HG02885 (cell line): ENCODE measurements around the gene EMP3.
"Not testable (repeated sequence)": the region's sequence is repeated elsewhere in the genome, so short reads cannot be mapped to it uniquely, and the experiment has no call there.

ENCODE experiments used
- ATAC-seq: cut with Tn5 transposase; IDR thresholded peaks from one replicate; pipeline ENCODE4 v1.9.1; 2021; ENCODE audit warnings: mild to moderate bottlenecking; ENCODE audit not compliant: unreplicated experiment, poor library complexity

EMP3 gene

DNA sequence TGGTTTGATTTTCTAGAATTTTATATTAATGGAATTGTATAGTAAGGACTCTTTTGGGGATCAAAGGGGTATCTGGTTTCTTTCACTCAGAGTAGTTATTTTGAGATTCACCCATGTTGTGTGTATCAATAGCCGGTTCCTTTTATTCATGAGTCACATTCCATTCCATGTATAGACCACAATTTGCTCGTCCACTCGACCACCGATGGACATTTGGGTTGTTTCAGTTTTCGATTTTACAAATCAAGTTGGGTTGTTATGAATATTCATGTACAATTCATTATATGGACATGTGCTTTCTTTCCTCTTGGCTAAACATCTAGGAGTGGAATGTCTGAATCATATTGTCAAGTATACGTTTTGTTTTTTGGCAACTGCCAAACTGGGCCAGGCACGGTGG is 9.6 kb upstream of the EMP3 start:
- ATAC-seq, result no peak

DNA sequence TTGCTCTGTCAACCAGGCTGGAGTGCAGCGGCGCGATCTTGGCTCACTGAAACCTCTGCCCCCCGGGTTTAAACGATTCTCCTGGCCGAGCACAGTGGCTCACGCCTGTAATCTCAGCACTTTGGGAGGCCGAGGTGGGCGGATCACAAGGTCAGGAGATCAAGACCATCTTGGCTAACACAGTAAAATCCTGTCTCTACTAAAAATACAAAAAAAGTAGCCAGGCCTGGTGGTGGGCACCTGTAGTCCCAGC is 7.7 kb upstream of the EMP3 start:
- ATAC-seq, result not testable (repeated sequence)

DNA sequence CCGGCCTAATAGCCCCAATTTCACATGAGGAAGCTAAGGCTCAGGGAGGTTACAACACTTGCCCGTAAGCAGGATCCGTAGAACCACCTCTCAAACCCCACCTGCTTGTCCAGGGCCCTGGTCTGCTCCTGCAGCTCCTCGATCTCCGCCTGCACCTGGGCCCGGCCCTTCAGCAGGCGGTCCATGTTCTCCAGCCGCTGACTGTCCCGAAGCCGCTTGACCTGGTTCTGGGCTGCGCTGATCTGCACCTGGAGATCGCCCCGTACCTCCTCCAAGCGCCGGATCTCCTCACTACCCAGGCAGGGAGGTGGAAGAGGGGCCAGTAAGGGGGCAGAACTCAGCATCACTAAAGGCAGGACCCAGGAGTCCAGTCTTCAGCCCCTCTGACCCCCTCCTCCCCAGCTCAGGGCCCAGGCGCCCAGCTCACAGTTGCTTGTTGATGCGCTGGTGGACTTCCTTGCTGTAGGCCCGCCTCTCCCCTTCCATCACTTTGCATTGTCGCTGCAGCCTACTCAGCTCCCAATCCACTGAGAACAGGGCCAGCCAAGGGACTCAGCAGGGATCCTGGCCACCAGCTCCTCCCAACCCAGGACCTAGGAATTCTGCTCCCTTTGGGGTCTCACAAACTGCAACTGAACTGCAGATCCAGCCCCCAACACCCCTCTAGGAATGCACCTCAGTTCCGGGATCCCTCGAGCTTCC is 6.9 kb upstream of the EMP3 start:
- no peak for ATAC-seq

DNA sequence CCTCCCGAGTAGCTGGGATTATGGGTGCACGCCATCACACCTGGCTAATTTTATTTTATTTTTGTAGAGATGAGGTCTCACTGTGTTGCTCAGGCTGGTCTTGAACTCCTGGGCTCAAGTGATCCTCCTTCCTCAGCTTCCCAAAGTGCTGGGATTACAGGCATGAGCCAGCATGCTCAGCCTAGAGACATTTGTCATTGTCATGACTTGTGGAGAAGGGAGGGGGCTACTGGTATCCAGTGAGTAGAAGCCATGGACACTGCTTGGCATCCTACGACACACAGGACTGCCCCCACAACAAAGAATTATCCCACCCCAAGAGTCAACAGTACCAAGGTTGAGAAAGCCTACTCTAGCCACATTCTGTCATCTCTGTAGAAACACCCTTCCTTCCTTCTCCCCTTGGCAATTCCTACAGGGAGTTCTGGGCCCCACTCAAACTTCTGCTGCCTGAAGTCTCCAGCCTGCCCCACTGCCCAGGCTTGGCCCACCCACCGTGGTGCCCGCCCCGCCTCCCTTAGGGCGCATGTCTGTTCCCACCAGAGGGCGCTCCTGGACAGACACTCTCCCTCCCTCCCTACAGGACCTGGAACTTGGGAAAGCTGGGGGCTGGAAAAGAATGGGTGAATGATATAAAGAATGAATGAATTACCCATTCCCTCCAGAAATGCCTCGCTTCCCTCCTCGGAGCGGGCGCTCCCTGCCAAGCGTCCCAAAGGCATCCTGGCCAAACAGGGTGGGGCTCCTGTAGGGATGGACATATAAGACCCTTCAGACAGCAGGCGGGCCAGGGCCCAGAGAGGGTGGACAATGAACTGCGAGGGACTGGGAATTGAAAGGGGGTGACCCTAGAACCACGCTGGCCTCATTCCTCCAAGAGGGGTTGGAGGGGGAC is 5.5 kb upstream of the EMP3 start:
- ATAC-seq, result no peak

DNA sequence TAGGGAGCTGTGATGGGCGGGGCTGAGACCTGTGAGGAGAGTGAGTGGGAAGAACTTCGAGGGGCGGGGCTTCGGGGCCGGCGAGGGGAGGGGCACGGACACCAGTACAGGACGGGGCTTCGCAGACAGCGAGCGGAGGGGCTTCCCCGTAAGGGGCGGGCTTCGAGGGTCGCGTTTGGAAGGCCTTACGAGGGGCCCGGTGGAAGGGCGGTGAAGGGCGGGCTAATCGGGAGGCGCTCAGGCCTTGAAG is 4.1 kb upstream of the EMP3 start:
- peak; percentile 61 for ATAC-seq

DNA sequence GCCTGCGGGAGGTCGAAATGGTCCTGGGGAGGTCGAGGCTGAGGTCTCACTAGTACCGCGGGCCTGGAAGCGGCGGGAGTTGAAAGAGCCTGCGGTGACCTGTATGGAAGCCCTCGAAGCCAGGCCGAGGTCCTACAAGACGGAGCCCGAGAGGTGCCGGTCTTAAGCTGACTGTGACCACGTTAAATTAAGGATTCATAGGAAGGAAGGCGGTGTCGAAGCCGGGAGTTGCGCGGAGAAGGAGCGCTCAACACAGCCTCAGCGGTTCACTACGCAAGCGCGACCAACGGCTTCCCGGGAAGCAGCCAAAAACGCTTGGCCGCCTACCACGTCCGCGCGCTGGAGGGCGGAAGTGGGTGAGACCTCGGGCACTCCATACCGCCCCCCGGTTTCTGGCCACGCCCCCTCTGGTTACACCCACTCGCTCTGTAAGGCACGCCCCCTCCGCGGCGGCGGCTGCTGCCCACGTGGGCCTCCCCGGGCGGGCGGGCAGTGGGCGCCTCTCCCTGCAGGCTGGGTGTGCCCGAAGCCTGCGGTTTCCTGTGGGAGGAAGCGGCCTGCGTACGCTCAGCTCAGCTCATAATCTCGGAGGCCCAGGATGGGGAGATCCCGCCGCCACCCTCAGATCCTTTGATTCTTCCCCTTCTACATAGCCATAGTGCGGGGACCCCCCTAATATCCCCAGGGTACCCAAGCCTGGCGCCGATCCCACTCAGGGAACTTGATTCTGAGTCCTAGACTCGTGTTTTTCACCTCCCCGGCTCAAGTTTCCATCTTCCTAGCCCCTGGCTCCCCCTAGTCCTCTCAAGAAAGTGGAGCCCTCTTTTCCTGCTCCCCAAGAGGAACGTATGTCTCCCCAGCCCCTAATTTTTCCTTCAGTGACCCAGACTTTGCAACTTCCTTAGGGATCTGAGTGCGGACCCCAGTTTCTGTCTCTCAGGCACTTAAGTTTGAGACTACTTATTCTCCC is 3.4 kb upstream of the EMP3 start:
- ATAC-seq, result peak; percentile 66

DNA sequence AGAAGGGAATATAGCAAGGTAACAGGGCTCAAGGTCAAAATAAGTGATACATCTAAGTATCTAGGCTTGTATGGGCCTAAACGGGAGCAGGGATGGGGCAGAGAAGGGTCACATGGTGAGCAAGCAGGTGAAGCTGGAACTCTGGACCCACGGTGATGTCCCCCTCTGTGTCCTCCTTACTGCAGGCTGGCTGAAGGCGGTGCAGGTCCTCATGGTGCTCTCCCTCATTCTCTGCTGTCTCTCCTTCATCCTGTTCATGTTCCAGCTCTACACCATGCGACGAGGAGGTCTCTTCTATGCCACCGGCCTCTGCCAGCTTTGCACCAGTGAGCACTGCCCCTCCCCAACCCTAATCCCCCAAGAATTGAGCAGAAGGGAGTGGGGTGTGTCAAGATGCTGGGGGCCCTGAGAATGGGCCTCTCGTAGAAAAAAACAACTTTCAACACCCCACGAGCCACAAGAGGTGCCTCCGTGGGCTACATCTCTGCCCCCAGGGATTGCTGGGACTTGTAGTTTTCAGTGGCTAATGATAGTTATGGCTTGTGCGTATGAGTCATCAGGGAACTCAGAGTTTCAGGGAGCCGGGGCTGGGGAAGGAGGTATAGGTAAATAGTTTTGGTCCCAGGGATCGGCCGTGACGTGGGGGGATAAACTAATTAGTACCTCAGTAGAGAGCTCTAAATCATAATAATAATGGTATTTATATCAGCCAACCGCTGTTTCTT is 4.0 kb downstream of the EMP3 start:
- ATAC-seq, result no peak

DNA sequence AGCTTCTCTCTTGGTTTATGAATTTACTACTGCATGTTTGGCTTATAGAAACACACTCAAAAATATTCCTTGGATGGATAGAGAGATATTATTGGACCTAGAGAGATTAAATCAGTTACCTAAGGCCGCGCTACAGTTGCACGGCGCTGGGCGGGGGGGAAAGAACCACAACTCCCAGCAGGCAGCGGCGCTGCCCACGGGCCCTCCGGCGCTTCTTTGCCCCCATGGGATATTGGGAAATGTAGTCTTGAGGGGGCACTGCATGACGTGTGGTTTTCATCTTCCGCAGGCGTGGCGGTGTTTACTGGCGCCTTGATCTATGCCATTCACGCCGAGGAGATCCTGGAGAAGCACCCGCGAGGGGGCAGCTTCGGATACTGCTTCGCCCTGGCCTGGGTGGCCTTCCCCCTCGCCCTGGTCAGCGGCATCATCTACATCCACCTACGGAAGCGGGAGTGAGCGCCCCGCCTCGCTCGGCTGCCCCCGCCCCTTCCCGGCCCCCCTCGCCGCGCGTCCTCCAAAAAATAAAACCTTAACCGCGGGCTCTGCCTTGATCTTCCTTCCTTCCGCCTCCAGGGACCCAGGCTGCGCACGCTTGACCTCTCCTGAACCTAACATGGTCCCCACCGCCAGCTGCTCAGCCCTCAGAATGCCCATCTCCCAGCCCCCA is 4.8 kb downstream of the EMP3 start:
- ATAC-seq, result peak; percentile 37

DNA sequence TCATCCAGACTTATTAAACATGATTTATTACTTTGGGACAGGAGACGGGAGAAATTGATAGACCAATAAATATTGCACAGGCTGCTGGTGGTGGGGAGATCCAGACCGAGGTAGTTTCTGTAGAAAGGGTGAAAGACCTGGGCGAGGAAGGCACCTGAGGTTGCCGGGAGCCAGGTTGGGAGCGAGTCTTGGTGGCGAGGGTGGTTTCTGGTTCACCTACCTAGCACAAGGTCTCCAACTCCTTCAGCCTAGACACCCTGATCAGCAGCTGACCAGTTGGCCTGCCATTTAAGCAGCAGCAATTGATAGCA is 7.0 kb downstream of the EMP3 start:
- ATAC-seq, result no peak

DNA sequence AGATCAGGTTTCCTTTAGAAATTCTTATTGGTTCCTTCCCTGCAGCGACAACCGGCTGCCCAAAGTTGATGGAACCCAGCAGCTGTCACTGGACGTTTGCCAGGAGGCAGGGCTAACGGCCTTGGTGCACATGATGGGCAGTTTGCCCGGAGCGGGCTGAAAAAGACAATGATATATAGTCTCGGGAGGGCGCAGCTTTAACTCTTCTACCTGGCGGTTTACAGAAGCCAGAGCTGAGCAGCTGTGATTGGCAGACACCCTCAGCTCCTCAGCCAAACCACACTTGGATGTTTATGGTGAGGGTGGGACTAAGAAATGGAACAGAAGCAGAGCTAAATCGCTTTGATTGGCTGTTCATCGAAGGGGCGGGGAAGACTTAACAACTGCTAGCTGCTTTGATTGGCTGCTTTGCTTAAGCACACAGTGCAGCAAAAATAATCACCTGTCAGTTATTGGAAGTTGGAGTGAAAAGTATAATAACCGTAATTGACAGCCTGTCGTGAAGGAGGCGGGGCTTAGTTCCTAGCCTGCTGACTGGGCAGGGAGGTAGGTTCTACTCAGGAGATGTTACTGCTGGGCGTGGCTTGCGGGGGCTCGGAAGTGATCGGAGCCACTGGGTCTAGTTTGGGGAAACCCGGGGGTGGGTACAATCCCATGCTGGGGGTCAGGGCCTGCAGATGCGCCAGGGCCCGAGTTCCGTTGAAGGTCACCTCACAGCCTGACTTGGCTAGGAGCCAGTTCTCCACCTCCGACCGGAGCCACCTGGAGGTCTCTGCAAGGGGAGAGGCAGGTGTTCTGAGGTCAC is 7.5 kb downstream of the EMP3 start:
- peak; percentile 62 for ATAC-seq

DNA sequence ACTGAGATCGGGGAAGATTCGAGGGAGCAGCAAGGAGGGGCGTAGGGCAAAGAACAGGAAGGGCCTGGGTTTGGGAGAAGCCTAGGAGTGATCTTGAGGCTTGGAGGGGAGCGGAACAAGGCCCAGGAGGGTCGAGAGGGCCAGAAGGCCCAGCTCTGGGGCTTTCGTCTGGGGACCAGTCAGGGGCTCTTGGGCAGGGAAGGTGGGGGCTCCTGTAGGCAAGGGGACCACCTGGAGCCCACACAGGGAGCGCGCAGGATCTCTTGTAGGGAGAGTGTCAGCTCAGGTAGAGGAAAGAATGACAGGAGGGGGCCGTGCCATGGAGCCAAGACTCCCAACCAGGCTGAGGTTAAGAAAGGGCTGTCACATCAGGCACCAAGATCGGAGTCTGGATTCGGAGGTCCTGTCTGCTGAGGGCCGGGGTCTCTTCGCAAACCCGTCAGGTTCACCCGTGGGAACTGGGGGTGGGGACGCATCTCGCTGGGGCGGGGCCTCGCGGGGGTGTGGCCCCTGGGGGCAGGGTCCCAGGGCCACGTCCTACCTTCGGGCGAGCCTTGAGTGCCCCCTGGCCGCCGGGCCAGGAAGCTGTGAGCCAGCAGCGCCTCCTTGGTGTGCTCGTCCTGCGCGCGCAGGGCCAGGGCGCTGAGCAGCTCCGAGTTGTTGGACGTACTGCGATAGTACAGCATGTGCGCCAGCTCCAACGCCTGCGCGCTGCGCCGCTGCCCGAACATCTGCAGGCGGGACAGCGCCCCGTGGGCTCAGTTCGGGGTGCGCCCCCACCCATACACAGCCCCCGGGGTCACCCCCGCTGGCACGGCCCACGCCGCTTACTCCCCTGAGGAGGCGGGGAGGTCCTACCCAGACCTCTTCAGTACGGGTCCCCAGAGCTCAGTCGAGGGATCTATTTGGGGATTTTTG is 8.4 kb downstream of the EMP3 start:
- peak; percentile 62 for ATAC-seq

DNA sequence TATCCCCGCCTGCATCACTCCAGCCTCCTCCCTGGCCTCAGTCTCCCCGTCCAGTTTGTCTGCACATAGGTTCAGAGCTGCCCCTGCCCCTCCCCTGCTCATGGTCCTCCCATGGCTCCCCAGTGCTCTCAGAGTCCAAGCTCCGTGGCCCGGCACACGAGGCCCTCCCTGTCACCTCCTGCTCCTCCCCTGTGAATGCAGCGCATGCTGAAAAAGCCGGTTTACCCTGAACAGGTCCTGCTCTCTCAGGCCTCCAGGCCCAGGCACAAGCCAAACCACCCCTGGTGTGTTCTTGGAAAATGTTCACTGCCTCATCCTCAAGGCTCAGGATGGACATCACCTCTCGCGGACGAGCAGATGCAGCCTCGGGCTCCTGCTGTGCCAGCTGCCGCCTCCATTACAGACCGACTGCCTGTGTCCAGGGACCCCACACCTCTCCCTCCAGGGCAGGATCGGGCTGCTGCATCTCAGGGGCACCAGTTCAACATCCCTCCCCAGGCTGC is 13.0 kb downstream of the EMP3 start:
- no peak for ATAC-seq

DNA sequence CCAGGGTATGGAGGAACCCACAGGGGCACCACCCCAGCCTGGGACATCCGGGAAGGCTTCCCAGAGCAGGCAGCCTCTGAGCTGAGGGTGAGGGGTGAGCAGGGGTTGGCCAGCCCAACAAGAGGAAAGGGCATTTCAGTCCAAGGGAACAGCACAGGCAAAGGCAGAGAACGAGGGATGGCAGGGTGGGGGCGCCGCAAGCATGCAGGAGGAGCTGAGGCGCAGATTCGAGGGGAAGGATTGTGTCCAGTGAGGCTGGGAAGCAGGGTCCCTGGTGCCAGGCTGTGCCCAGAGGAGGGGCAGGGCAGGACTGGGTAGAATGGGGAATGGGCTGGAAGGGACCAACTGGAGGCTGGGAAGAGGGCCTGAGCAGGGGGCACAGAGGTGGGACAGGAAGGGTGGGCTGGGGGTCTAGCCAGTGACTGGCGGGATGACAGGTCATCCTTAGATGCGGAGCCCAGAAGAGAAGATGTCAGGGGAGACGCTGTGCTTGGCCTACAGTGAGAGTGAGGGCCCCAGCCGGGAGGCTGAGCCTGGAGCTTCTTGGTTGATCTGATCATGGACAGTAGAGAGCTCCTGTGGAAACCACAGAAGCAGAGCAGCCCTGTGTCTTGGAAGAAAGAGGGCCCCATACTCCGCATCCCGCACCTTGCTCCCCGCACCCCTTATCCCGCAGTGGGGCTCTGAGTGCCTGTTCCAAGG is 13.6 kb downstream of the EMP3 start:
- ATAC-seq, result no peak

DNA sequence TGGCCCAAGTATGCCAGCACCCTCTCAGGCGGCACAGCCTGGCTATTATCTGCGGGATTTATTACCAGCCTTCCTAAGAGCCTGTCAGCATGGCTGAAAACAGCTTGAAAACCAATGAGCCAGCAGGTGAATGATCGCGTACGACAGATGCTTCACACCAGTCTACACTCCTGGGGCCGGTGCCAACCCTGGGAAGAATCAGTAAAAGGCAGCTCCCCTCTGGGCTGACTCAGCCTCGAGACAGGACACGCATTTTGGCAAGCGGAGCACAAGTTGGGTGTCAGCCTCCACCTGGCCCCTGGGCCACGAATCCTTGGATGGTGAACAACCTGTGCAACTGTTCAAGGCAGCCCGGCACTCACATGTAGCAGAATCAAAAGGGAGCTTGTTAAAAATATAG is 15.6 kb downstream of the EMP3 start:
- no peak for ATAC-seq

DNA sequence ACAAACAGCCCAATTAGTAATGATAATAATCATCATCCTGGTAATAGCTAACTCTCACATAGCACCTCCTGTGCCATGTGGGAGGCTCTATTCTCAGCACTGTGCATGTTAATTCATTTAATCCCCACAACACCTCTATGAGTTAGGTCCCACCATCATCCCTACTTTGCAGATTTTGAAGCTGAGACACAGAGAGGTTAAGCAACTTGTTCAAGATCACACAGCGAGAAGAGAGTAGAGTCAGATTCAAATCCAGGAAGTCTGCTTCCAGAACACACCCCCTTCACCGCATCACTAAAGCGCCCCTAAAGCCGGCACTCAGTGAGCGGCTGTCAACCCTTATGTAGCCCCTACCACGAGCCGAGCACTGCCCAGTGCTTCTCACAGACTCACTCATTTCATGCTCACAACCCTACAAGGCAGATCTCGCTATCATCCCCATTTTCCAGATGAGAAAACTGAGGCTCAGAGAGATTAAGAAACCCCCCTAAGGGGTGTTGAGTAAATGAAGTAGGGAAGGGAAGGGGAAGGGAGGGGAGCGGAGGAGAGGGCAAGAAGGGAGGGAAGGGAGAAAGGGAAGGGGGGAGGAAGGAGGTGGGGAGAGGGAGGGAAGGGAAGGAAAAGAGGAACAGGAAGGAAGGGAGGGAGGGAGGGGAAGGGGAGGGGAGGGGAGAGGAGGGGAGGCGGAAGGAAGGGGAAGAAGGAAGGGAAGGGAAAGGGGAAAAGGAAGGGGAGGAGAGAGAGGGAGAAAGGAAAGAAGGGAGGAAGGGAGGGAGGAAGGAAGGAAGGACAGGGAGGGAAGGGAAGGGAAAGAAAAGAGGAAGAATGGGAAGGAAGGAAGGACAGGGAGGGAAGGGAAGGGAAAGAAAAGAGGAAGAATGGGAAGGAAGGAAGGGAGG is 16.4 kb downstream of the EMP3 start:
- ATAC-seq, result no peak

DNA sequence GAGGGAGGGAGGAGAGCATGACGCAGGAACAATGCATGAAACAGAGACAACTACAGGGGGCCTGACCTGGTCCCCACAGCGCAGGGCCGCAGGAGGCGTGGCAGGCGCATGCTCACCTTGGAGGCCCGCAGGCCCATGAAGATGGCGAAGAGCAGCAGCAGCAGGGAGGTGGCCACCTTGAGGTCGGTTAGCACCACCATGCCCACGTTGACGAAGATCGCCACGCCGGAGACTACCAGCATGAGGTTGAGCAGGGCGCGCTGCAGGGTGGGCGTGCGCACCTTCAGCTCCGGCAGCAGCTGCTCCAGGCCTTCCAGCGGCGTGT is 17.0 kb downstream of the EMP3 start:
- no peak for ATAC-seq
